SU-DHL-6 (cell line): ENCODE results near the gene USP12.

Experiments used
- H2AFZ ChIP-seq: fragments of 200-600 bp; sonication (generic); 2 replicates; pipeline ENCODE4 v1.6.1; 2014; ENCODE audit warnings: low read depth, mild to moderate bottlenecking, moderate library complexity, mixed read lengths, antibody characterized with exemption, low read length; ENCODE audit not compliant: severe bottlenecking
- H3F3A ChIP-seq: fragments of 200-600 bp; shearing (Covaris generic); 2 replicates; pipeline ENCODE4 v1.6.0; 2016; ENCODE audit warnings: antibody characterized with exemption, mild to moderate bottlenecking; ENCODE audit not compliant: insufficient read depth
- H3K27ac ChIP-seq: fragments of 200-600 bp; sonication (generic); 2 replicates; pipeline ENCODE4 v1.5.1; 2016; ENCODE audit warnings: low read depth, mild to moderate bottlenecking, low read length, moderate library complexity, mixed read lengths
- H3K27me3 ChIP-seq: fragments of 200-600 bp; sonication (generic), shearing (Covaris generic); 2 replicates; pipeline ENCODE4 v1.6.0; 2014; ENCODE audit warnings: mild to moderate bottlenecking, low read length
- H3K36me3 ChIP-seq: fragments of 200-600 bp; sonication (generic); 2 replicates; pipeline ENCODE4 v1.6.1; 2014; ENCODE audit warnings: mild to moderate bottlenecking, low read length, mixed read lengths
- H3K4me2 ChIP-seq: fragments of 300-600, 200-600 bp; shearing (Covaris generic), sonication (generic); 2 replicates; pipeline ENCODE4 v1.6.0; 2014; ENCODE audit warnings: low read length, low read depth, mild to moderate bottlenecking; ENCODE audit not compliant: poor library complexity, severe bottlenecking
- H3K4me3 ChIP-seq: fragments of 200-600 bp; sonication (generic); 2 replicates; pipeline ENCODE4 v1.5.1; 2014; ENCODE audit warnings: antibody characterized with exemption, low read length, mild to moderate bottlenecking, mixed read lengths; ENCODE audit not compliant: insufficient read depth, poor library complexity, severe bottlenecking
- H3K79me2 ChIP-seq: fragments of 200-600 bp; sonication (generic); 2 replicates; pipeline ENCODE4 v1.6.1; 2014; ENCODE audit warnings: mild to moderate bottlenecking, low read length, moderate library complexity; ENCODE audit not compliant: insufficient read depth
- H3K9ac ChIP-seq: fragments of 200-600 bp; sonication (generic); 2 replicates; pipeline ENCODE4 v1.7.0; 2014; ENCODE audit warnings: mild to moderate bottlenecking, low read length
- H3K9me2 ChIP-seq: fragments of 200-600 bp; sonication (generic); replicated peaks from 2 replicates; pipeline ENCODE4 v1.6.1; 2014; ENCODE audit warnings: low read length; ENCODE audit not compliant: insufficient read depth
- H3K9me3 ChIP-seq: fragments of 200-600 bp; sonication (generic); 2 replicates; pipeline ENCODE4 v1.6.1; 2014; ENCODE audit warnings: low read length, mixed read lengths; ENCODE audit not compliant: insufficient read depth
- H4K20me1 ChIP-seq: fragments of 200-600 bp; sonication (generic); 2 replicates; pipeline ENCODE4 v1.6.1; 2014; ENCODE audit warnings: low read depth, mild to moderate bottlenecking, antibody characterized with exemption, low read length, moderate library complexity, mixed read lengths
- EZH2phosphoT487 ChIP-seq: fragments of 200-600 bp; sonication (generic), shearing (Covaris generic); conservative IDR thresholded peaks from 2 replicates; pipeline ENCODE4 v1.6.1; 2018; ENCODE audit warnings: mild to moderate bottlenecking, antibody characterized with exemption, low read length, moderate library complexity, mixed read lengths
- TF ChIP-seq, protein P1 (sequence below): fragments of 200-600 bp; sonication (generic); IDR thresholded peaks from one replicate; pipeline ENCODE4 v1.5.1; 2017; ENCODE audit warnings: antibody characterized with exemption, mild to moderate bottlenecking, low read length, moderate library complexity; ENCODE audit not compliant: insufficient read depth, poor library complexity, severe bottlenecking

Gene USP12

GRCh38 chr13:27034678-27035111 lies 136.9 kb downstream of the USP12 start:
- no peaks in the 10 kb centered on the region for H3K9me2 ChIP-seq
- H3K27me3 ChIP-seq = no peaks in the 10 kb centered on the region
- TF ChIP-seq EZH2phosphoT487 = no peak
- TF ChIP-seq, protein P1, sequence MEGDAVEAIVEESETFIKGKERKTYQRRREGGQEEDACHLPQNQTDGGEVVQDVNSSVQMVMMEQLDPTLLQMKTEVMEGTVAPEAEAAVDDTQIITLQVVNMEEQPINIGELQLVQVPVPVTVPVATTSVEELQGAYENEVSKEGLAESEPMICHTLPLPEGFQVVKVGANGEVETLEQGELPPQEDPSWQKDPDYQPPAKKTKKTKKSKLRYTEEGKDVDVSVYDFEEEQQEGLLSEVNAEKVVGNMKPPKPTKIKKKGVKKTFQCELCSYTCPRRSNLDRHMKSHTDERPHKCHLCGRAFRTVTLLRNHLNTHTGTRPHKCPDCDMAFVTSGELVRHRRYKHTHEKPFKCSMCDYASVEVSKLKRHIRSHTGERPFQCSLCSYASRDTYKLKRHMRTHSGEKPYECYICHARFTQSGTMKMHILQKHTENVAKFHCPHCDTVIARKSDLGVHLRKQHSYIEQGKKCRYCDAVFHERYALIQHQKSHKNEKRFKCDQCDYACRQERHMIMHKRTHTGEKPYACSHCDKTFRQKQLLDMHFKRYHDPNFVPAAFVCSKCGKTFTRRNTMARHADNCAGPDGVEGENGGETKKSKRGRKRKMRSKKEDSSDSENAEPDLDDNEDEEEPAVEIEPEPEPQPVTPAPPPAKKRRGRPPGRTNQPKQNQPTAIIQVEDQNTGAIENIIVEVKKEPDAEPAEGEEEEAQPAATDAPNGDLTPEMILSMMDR = no peak
- H2AFZ ChIP-seq = no peak overlapping the region
- H3K79me2 ChIP-seq = no peaks in the 10 kb centered on the region
- H3K27ac ChIP-seq = no peak overlapping the region
- H3F3A ChIP-seq = no peaks in the 10 kb centered on the region
- no peak overlapping the region for H3K4me3 ChIP-seq
- no peaks in the 10 kb centered on the region for H3K36me3 ChIP-seq
- H4K20me1 ChIP-seq = no peaks in the 10 kb centered on the region
- H3K4me2 ChIP-seq = no peak overlapping the region
- no peak overlapping the region for H3K9ac ChIP-seq
- no peaks in the 10 kb centered on the region for H3K9me3 ChIP-seq

DNA sequence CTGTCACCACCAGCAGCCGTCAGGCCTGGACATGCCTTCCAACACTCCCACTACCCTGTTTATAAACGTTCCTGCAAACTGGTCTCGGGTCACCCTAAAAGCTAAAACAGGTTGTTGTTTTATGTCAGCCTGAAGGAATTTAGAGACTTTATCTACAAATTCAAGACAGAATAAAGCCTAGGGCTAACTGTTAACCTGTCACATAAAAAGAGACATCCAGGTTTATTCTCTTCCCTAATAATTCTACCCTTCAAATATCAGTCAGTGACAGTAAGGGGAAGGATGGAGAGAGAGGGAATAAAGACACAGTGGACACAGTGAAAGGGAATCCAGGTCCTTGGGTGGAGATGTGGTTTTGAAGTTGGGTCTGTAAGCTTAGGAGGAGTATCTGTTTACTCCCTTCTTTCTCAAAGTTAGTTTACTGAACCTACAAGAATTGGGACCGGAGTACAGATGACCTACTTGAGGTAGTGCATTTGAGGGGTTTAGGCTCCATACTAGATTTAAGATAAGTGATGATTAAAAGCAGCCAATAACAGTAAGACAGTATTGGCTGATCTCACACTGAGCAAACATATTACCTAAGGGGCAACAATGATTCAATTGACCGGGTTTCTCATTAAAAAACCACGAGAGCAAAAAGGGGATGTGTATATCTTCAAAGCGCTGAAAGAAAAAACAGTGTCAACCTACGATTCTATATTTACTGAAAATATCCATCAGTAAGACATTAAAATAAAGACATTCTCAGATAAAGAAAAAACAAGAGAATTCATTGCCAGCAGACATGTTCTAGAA lies 142.7 kb downstream of the USP12 start:
- no peak for TF ChIP-seq EZH2phosphoT487
- TF ChIP-seq, protein P1 = no peak
- no peak overlapping the region for H3K9ac ChIP-seq
- no peaks in the 10 kb centered on the region for H3K9me3 ChIP-seq
- no peaks in the 10 kb centered on the region for H3K9me2 ChIP-seq
- H3K27ac ChIP-seq = no peak overlapping the region
- no peak overlapping the region for H2AFZ ChIP-seq
- H4K20me1 ChIP-seq = no peaks in the 10 kb centered on the region
- no peaks in the 10 kb centered on the region for H3F3A ChIP-seq
- no peaks in the 10 kb centered on the region for H3K36me3 ChIP-seq
- H3K79me2 ChIP-seq = no peaks in the 10 kb centered on the region
- H3K27me3 ChIP-seq = no peaks in the 10 kb centered on the region
- H3K4me3 ChIP-seq = no peak overlapping the region
- H3K4me2 ChIP-seq = no peak overlapping the region

- Histone ChIP-seq H3K9me3 (no peaks in the 10 kb centered on the region), H3K4me2 (no peak overlapping the region), H3K4me3 (no peak overlapping the region), H3K27ac (no peak overlapping the region), H3K9me2 (no peaks in the 10 kb centered on the region), H3K9ac (no peak overlapping the region), H4K20me1 (no peaks in the 10 kb centered on the region), H3K79me2 (no peaks in the 10 kb centered on the region), H3F3A (no peaks in the 10 kb centered on the region), H3K27me3 (no peaks in the 10 kb centered on the region), H3K36me3 (no peaks in the 10 kb centered on the region), H2AFZ (no peak overlapping the region)
- no peak for TF ChIP-seq EZH2phosphoT487
- TF ChIP-seq, protein P1 = no peak
Measured at GRCh38 chr13:27027086-27027667, 144.4 kb downstream of the USP12 start.
